GM06990 (cell line): ENCODE data around the gene CHADL.
A peak's percentile ranks its signal among the peaks of the same experiment; 100 is the strongest.

ENCODE experiments used
- DNase-seq: peaks from one replicate; pipeline ENCODE4 v3.0.0-alpha.2; 2011; ENCODE audit not compliant: insufficient read length; ENCODE audit errors: extremely low read depth
- H3K27me3 ChIP-seq: replicated peaks from 2 replicates; pipeline ENCODE4 v1.6.0; 2011; ENCODE audit warnings: low read length; ENCODE audit not compliant: control insufficient read depth, insufficient read depth
- H3K36me3 ChIP-seq: 2 replicates; pipeline ENCODE4 v1.5.1; 2011; ENCODE audit warnings: low read length; ENCODE audit not compliant: control insufficient read depth, insufficient read depth
- H3K4me3 ChIP-seq: replicated peaks from 2 replicates; pipeline ENCODE4 v1.5.1; 2011; ENCODE audit warnings: low read depth, mild to moderate bottlenecking, control low read depth, low read length
- CTCF ChIP-seq: IDR thresholded peaks from 2 replicates; pipeline ENCODE4 v1.5.1; 2011; ENCODE audit warnings: low read length, control low read depth, mild to moderate bottlenecking, inconsistent platforms; ENCODE audit not compliant: insufficient read depth, poor library complexity, severe bottlenecking

CHADL gene

GRCh38 chr22:41240377-41241132 is at the start of gene CHADL:
Gene CHADL, minus strand, starts transcription at chr22:41240931. Its CDS starts 50 bp downstream, at chr22:41240881.
- Histone ChIP-seq H3K4me3 (no peak within 1 kb of the TSS), H3K36me3 (peaks cover 6% of the 10 kb centered on the region), H3K27me3 (no peaks in the 10 kb centered on the region)
- no peak for DNase-seq
- no peak for TF ChIP-seq CTCF

GRCh38 chr22:41289671-41290070 is 48.9 kb upstream of the CHADL start:
- DNase-seq, result no peak
- Histone ChIP-seq H3K4me3 (no peak overlapping the region), H3K27me3 (no peaks in the 10 kb centered on the region), H3K36me3 (no peaks in the 10 kb centered on the region)
- TF ChIP-seq CTCF, result no peak

DNA sequence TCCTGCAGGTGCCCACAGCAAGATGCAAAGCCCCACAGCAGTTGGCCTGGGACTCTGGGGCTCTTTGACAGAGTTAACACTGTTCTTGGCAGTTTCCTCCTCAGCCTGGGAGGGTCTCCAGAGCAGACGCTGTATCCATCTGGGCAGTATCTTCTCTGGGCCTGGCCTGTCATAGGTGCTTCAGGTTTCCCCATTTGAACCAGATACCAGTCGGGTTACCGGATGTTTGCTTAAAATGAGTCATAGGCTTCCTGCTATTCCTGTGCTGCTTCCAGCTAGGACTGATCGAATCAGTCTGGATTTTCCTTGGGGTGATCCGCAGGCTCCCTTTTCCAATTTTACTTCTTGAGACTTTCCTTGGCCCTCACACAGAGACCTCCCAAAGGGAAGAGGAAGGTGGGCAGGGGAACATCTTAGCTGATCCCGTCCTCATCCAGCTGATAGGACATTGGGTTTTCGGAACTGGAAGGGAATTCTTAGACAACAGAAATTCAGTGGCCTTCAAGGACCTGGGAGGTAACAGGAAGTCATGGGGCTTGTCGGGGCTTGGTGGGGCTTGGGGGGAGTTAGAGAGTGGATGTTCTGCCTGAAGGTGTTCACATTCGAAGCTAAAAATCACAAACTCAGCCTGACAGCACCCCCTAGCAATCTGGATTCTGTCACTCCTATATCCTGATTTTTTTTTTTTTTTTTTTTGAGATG is 47.7 kb upstream of the CHADL start:
- TF ChIP-seq CTCF, result no peak
- DNase-seq, result no peak
- Histone ChIP-seq H3K4me3 (no peak overlapping the region), H3K27me3 (no peaks in the 10 kb centered on the region), H3K36me3 (no peaks in the 10 kb centered on the region; the same call in 1 of the 2 replicates)

- Histone ChIP-seq H3K36me3 (peaks cover 3% of the 10 kb centered on the region), H3K27me3 (no peaks in the 10 kb centered on the region), H3K4me3 (peak overlapping the region; percentile 70)
- DNase-seq, result peak; percentile 54
- no peak for TF ChIP-seq CTCF
These were observed 45.9 kb upstream of the CHADL start for GRCh38 chr22:41286639-41287091.

DNA sequence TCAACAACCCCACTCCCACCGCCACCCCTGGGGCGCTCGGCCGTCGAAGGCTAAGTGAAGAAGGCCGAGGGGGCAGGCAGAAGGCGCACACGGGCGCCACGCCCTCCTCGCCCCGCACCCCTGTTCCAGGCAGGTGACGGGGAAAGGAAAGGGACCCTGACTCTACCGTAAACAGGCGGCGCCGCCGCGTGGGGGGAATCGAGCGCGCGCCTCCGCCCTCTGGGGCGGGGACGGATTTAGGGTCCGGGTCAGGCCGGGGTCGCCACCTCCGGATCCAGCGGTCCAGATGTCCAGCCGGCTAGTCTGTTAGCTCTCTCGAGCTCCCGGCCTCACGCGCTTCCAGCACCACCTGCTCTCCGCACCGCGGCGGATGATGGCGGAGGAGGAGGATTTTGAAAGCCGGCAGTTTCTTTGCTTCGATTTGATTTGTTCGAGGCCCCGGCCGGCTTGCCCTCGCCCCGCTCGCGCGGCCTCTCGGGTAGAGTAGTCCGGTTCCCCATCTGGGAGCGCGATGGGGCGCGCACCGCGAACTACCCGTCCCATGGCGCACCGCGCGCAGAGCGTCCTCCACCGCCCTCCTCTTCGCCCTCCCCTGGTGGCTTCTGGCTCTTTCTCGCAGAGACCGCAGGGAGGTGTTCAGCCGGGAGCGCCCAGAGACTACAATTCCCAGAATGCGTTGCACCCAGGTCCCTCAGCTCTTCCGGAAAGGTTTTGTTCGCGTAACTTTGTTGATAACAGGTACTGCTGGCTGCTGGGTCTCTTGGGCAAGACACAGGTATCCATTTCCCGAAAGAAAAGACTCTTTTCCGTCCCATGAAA is 45.3 kb upstream of the CHADL start, which contains the start of gene RANGAP1:
Gene RANGAP1, minus strand, starts transcription at position 368 of the 819 bp plus-strand sequence. CDS start 5,143 bp downstream, outside the sequence.
- Histone ChIP-seq H3K36me3 (peaks cover 7% of the 10 kb centered on the region), H3K4me3 (peak within 1 kb of the TSS; percentile 94), H3K27me3 (no peaks in the 10 kb centered on the region)
- DNase-seq, result peak; percentile 100
- no peak for TF ChIP-seq CTCF
